AG04449 (cell line): Measurements from ENCODE around the gene PGBD1.

Source experiments
- CTCF ChIA-PET: fragments of 350-600 bp; formaldehyde crosslinking; extraction: SDS; loops from one replicate; lab custom pipeline; 2021; ENCODE audit warnings: antibody characterized with exemption; lab: Yijun Ruan, JAX
- POLR2A ChIA-PET: fragments of 400-600, 350-600 bp; formaldehyde crosslinking; extraction: SDS; loops from one replicate; lab custom pipeline; 2020; ENCODE audit warnings: antibody characterized with exemption, inconsistent platforms; lab: Yijun Ruan, JAX
- DNase-seq: peaks from one replicate; pipeline ENCODE4 v3.0.0-alpha.2; 2010; ENCODE audit warnings: low read depth, low spot score
- H3K4me3 ChIP-seq: 2 replicates; pipeline ENCODE4 v1.5.1; 2011; ENCODE audit warnings: low read depth, mild to moderate bottlenecking, control low read depth, low read length
- CTCF ChIP-seq: IDR thresholded peaks from one replicate; pipeline ENCODE4 v1.5.1; 2011; ENCODE audit warnings: mild to moderate bottlenecking, moderate library complexity, low read length, control low read depth, inconsistent platforms; ENCODE audit not compliant: insufficient read depth; ENCODE audit errors: missing control alignments

The PGBD1 gene

GRCh38 chr6:28326371-28326948, 45.1 kb downstream of the PGBD1 start:
- H3K4me3 ChIP-seq = no peak overlapping the region
- ChIA-PET POLR2A (no interaction called here), CTCF (no interaction called here)
- no peak for TF ChIP-seq CTCF
- no peak for DNase-seq

- CTCF ChIA-PET = no interaction called here
- no peak for TF ChIP-seq CTCF
- H3K4me3 ChIP-seq = no peak overlapping the region
- POLR2A ChIA-PET = no interaction called here
- DNase-seq = no peak
Measured at GRCh38 chr6:28330041-28330440, 48.7 kb downstream of the PGBD1 start.

- POLR2A ChIA-PET = no interaction called here
- TF ChIP-seq CTCF = no peak
- CTCF ChIA-PET = interaction anchor here (1.0 kb wide), 1 partner anchor 23 kb away, joined by 4 read pairs; no protein-coding TSS in a partner anchor
- no peak for DNase-seq
- no peak overlapping the region for H3K4me3 ChIP-seq
Measured at GRCh38 chr6:28333047-28333446, 51.7 kb downstream of the PGBD1 start.

DNA sequence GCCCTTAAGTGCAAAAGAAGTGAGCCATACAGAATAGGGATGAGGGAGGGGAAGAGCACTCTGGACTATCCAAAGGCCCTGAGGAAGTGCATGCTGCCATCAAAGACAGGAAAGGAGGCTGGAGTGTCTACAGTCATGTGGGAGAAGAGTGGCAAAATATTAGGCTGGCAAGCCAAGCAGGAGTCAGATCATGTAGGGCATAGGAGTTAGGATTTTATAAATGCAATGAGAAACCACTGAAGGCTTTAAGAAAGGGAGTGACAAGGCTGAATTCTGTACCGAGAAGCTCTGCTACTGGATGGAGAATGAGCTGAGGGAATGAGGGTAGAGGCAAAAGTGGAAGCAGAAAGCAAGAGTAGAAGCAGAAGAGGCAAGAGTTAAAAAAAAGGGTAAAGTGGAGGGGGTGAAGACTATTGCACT, 52.2 kb downstream of the PGBD1 start:
- no peak for TF ChIP-seq CTCF
- no peak overlapping the region for H3K4me3 ChIP-seq
- CTCF ChIA-PET = no interaction called here
- no peak for DNase-seq
- POLR2A ChIA-PET = no interaction called here

DNA sequence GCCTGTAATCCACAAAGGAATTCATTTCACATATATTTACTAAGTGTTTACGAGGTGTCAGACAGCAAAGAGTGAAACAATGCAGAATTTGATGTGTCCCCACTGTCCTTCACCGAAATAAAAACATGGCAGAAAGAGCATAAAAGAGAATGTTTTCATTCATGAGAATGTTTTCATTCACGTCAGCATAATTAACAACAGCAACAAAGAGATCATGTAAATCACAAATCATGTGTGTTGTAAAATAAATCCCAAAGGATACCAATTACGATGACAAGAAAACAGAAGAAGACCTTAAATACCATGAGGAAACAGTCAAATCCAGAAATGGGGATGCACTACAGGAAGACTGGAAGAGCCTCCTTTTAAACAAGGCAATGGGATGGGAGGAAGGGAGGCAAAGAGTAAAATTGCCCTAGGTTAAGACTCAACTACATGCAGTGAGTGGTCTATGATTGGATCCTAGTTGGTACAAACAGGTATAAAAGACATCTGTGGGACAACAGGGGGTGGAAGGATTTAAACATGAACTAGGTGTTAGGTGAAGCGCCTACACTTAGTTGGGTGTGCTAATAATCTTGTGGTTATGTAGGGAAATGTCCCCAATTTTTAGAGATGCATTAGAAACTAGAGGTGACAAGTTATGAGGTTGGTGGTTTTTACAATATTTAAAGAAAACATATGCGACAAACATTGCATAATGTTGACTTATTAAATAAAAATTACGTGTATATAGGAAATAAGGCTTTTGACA, 53.1 kb downstream of the PGBD1 start:
- POLR2A ChIA-PET = interaction anchor here (0.7 to 1.7 kb wide), 3 partner anchors 51 to 441 kb away, joined by 3 to 4 read pairs (median 3); partner anchors contain the start of gene ZKSCAN8
- CTCF ChIA-PET = interaction anchor here (2.0 kb wide), 1 partner anchor 22 kb away, joined by 6 read pairs; no protein-coding TSS in a partner anchor
- H3K4me3 ChIP-seq = no peak overlapping the region
- no peak for TF ChIP-seq CTCF
- DNase-seq = no peak

GRCh38 chr6:28335040-28335563, 53.7 kb downstream of the PGBD1 start:
- DNase-seq = no peak
- CTCF ChIA-PET = interaction anchor here (2.0 kb wide), 1 partner anchor 21 kb away, joined by 6 read pairs; no protein-coding TSS in a partner anchor
- peak overlapping the region; percentile 52 for H3K4me3 ChIP-seq
- no peak for TF ChIP-seq CTCF
- POLR2A ChIA-PET = interaction anchor here (0.6 to 1.7 kb wide), 11 partner anchors 21 to 1188 kb away, joined by 3 to 6 read pairs (median 3); partner anchors contain the start of genes ZKSCAN8 and ZSCAN26
